Activated CD4-positive, alpha-beta T cell treated with anti-CD3 and anti-CD28 coated beads, Interleukin-2, amount 50 U/mL, for 4 hours (primary cell): ENCODE measurements around the gene CORO2B.
"Not testable (repeated sequence)": the region's sequence is repeated elsewhere in the genome, so short reads cannot be mapped to it uniquely, and the experiment has no call there.

ENCODE experiments used
- DNase-seq, 2 experiments: peaks; one replicate each; pipeline ENCODE4 v3.0.0-alpha.2; 2020

CORO2B gene

DNA sequence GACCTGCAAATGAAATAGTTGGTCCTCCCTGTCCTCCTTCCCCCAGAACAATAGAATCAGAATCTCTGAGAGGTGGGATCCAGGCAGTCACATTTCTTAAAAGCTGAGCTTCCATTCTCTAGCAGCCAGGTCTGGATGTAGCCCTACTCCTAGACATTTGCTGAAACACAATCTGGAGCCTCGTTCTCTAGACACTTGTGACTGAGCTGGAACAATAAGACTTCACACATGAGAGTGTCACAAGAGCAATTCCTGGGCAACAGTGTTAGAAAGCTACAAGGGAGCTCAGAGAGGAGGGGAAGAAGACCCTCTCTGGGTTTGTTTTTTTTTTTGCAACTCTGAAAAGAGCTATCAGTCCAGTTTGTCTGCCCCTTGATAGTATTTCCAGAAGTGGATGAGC lies 14.5 kb downstream of the CORO2B start:
- DNase-seq: no peak

GRCh38 chr15:68593828-68594532 lies 15.2 kb downstream of the CORO2B start:
- no peak for DNase-seq

DNA sequence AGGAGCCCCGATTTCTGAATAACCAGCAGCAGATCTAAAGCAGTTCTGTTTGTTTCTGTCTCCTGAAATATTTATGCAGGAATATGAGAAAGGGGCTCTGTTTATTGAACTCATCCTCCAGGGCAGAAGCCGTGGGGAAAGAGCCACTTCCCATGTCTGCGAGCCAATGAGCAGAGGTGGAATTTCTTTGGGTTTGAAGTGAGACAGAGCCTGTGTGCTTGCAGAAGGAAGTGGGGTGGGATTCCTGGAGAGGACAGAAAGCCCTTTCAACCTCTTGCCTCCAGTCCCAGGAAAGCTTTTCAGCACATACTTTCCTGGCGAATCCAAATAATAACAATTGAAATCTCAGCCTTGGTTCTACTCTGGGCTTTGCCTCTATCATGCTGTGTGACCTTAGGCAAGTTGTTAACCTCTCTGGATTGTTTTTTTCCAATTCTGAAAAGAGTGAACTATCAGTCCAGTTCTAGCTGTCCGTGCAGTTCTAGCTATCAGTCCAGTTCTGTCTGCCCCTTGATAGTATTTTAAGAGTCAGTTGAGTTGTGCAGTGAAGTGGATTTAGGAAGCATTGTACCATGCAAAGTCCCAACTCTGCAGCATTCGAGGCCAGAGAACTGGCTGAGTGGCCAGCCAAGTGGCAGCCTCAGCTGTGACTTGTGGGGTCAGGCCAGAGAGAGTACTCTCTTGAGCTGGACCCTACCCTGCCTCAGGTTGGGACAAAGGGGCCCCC lies 15.9 kb downstream of the CORO2B start:
- DNase-seq: no peak

- no peak for DNase-seq
Measured at GRCh38 chr15:68595260-68595564, 16.4 kb downstream of the CORO2B start.

- no peak for DNase-seq
Measured at GRCh38 chr15:68595761-68596160, 17.0 kb downstream of the CORO2B start.

GRCh38 chr15:68596691-68597090 lies 17.9 kb downstream of the CORO2B start:
- no peak for DNase-seq

- no peak for DNase-seq
Measured at GRCh38 chr15:68597581-68597980, 18.8 kb downstream of the CORO2B start.

DNA sequence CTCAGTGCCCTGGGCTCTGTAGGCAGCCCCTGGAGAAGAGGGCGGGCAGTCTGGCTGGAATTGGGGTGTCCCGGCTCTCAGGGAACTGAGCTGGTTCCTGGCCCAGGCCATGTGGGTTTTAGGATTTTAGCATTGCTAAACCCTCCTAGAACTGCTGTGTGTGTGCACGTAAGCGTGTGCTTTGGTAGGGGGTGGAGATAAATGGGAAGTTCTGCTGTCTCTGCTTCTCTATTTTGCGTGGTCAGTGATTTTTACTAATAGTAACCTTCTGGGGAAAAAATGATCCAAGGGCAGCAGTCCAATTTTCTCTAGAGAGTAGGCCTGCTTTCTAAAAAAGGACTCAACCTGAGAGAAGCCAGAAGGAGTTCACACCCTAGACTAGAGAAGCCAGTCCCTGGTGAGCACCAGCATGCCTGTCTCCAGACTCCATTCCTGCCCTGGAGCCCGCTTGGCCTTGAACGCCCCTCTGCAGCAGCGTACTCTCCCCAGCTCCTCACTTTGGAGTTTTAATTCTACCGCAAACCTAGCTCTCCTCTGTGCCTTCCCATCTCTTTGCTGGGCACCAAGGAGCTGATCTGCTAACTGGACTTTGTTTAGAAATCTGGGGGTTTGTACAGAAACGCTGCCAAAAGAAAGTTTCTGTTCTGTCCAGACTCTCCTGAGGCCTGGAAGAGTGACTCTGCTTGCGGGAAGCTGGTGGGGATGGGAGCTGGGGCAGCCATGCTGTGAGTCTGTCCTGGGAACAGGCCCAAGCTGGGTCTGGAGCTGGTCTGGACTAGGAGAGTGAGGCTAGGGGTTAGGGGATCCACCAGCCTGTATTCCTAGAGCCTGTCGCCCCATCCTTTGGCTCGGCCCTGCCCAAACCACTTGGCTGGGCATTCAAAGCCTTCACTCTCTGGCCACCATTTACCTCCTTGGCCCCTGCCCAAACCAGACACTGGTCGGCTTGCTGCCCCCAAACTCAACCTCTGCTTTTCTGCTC lies 19.7 kb downstream of the CORO2B start:
- no peak for DNase-seq

- DNase-seq: no peak
Measured at GRCh38 chr15:68599153-68599545, 20.4 kb downstream of the CORO2B start.

DNA sequence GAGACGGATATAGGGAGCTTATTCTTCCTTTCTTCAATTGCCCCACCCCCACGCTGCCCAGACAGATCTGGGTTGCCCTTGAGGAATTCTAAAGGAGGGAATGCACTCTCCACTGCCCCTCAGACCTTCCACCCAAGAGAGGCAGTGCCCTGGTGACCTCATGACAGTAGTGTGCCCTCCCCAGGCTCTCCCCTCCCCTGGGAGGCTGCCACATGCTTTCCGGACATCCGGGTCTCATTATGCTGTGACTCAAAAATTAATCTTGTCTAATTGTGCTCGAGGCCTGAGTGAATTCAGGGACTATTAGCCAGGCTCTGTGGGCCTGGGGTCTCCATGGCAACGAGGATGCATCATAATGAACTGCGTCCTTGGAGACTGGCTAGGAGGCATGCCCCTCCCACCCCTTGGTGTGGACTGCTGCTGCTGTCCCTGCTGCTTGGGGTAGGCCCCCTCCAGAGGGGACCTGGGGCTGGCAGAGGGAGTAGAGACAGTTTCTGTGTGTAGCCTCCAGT lies 20.8 kb downstream of the CORO2B start:
- DNase-seq: no peak

DNA sequence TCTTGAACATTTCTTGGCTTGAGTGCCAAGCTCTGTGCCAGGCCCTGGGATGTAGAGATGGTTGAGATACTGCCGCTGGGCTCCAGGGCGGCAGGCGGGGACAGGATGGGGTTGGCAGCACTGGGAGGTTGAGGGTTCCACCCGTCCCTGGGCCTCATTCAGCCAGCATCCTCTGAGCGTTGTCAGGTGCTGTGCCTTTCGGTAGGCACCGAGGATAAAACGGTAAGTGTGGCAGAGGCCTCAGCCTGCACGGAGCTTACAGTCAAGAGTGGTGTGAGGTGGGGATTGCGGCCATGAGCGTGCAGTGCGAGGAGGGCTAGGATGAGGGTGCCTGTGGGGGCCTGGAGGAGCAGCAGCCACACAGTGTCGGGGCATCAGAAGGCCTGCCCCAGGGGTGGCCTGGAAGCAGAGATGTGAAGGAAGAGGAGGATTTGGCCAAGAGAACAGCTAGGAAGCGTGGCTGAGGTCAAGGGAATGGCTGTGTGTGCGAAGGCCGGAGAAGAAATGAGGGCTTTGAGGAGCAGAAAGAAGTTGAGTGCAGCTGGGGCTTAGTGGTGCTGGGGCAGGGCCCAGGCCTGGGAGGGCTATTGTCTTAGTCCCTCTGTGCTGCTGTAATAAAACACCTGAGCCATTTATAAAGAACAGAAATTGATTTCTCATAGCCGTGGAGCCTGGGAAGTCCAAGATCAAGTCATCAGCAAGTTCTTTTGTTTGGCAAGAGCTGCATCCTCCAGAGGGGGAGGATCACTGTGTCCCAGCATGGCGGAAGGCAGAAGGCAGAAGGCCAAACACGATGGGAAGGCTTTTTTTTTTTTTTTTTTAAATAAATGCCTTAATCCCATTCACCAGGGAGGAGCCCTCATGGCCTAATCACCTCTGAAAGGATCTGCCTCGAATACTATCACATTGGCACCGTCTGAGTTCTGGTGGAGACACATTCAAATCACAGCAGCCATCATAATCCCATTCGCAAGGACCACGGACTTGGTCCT lies 22.7 kb downstream of the CORO2B start:
- DNase-seq: no peak

- DNase-seq: no peak
Measured at GRCh38 chr15:68602459-68603215, 23.8 kb downstream of the CORO2B start.

DNA sequence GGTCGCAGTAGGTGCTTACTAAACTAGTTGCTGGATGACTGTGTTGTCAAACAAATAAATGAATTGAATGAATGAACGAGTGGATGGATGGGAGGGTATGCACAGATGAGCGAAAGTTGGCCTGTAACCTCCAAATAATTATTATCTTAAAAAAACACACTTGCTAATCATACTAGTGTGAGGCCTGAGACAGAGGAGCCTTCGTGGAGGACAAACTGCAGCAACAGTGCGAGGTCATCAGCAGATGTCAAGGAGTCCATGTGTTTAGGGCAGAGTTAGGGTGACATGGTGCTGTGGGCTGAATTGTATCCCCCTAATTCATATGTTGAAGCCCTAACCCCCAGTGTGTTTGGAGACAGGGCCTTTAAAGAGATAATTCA lies 24.4 kb downstream of the CORO2B start:
- DNase-seq: no peak

DNA sequence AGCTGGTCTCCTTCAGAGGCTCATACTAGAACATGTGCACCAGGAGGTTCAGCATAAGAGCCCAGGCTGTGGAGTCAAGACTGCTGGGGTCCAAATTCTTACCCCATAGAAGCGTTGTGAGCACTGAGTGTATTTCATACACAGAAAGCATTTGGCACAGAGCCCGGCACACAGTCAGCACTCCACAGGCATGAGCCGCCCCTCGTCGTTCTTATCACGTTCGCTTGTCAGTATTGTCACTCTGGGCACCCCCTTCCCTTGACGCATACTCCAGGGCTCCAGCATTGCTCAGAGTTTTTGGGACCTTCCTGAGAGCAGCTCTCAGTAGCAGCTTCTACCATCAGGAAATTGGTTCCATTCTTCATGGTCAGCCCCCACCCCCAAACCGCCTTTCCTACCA lies 25.2 kb downstream of the CORO2B start:
- DNase-seq: no peak

- DNase-seq: not testable (repeated sequence)
Measured at GRCh38 chr15:68604840-68605478, 26.2 kb downstream of the CORO2B start.

GRCh38 chr15:68606375-68606774 lies 27.6 kb downstream of the CORO2B start:
- no peak for DNase-seq

- DNase-seq: no peak
Measured at GRCh38 chr15:68608206-68608843, 29.5 kb downstream of the CORO2B start.

- no peak for DNase-seq
Measured at GRCh38 chr15:68608844-68609232, 30.0 kb downstream of the CORO2B start.

DNA sequence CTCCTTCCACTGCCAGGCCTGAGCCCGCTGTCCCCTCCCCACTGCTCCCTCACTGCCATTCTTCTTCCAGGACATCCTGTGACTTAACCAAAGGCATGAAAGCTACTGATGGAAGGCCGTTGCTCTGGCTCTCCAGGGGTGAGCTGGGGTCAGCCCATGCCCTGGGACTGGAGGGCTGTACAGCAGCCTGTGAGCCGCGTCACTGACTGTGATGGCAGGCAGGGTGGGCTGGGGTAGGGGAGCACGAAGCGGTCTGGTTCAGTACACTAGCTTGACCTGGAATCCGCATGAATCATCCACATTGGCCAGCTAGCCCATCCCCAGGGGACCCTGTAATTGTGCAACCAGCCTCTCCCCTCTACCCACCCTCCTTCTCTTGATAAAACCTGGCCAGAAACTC lies 30.8 kb downstream of the CORO2B start:
- no peak for DNase-seq

GRCh38 chr15:68610825-68611224 lies 32.0 kb downstream of the CORO2B start:
- no peak for DNase-seq
